Heart left ventricle (tissue), 16 donors: Measurements from ENCODE around the gene UVRAG. TPM values are rescaled to one million over a fixed set of nuclear protein-coding genes. Genes with fewer than 3 reads are reported as not detected.
A peak's percentile ranks its signal among the peaks of the same experiment; 100 is the strongest.

Experiments used
- ATAC-seq, 4 donors: fragments of 200-7000 bp; cut with Tn5 transposase; one replicate each; pipeline ENCODE4 v1.9.1; 2020 to 2022; ENCODE audit warnings: moderate library complexity in 4 of 4, mild to moderate bottlenecking in 3 of 4, moderate number of reproducible peaks in 1 of 4
- DNase-seq, 5 donors: peaks; one replicate each; pipeline ENCODE4 v3.0.0-alpha.2; 2020
- H3K27ac ChIP-seq, 12 donors: fragments of 200-600 bp; sonication (generic) in 4 of 12; one replicate each; pipeline versions ENCODE4 v1.5.0 to v1.8.0; 2016 to 2022; ENCODE audit warnings: mild to moderate bottlenecking in 2 of 12
- H3K27me3 ChIP-seq, 9 donors: fragments of 200-600 bp; sonication (generic) in 2 of 9; one replicate each; pipeline versions ENCODE4 v1.5.1 to v1.8.0; 2016 to 2022; ENCODE audit warnings: mild to moderate bottlenecking in 3 of 9
- H3K36me3 ChIP-seq, 9 donors: fragments of 200-600 bp; sonication (generic) in 2 of 9; one replicate each; pipeline versions ENCODE4 v1.5.0 to v1.8.0; 2018 to 2022; ENCODE audit warnings: mild to moderate bottlenecking in 2 of 9
- H3K4me1 ChIP-seq, 12 donors: fragments of 200-600 bp; sonication (generic) in 4 of 12; one replicate each; pipeline versions ENCODE4 v1.5.0 to v1.8.0; 2016 to 2022; ENCODE audit warnings: mild to moderate bottlenecking in 3 of 12
- H3K4me3 ChIP-seq, 12 donors: fragments of 200-600 bp; sonication (generic) in 4 of 12; one replicate each; pipeline versions ENCODE4 v1.5.0 to v1.8.0; 2017 to 2022; ENCODE audit warnings: mild to moderate bottlenecking in 9 of 12, moderate library complexity in 4 of 12
- H3K9me3 ChIP-seq, 12 donors: fragments of 200-600 bp; sonication (generic) in 4 of 12; one replicate each; pipeline versions ENCODE4 v1.5.0 to v1.8.0; 2016 to 2022; ENCODE audit warnings: mild to moderate bottlenecking in 1 of 12
- POLR2A ChIP-seq, 2 donors: fragments of 450-650 bp; IDR thresholded peaks; one replicate each; pipeline ENCODE4 v1.6.1; 2017; ENCODE audit warnings: antibody characterized with exemption in 2 of 2, mild to moderate bottlenecking in 2 of 2, moderate library complexity in 2 of 2
- WGBS, 4 donors: extraction: QIAGEN DNeasy Blood & Tissue Kit in 2 of 4; methylation state at CpG; one replicate each; pipeline versions ENCODE4 v1.1.5 to v1.1.7; 2013 to 2018; 5-methylcytosine and 5-hydroxymethylcytosine counted together
- intact Hi-C, 10 donors: fragments of 100-400 bp; cut with DNase I; formaldehyde crosslinking; loops; one replicate each; pipeline versions ENCODE4 v1.11.1 to v1.14.2; 2022
- polyA plus RNA-seq, 2 donors: library from polyadenylated mRNA; stranded (reverse); fragments of 200-250 nt; gene quantifications; one replicate each; pipeline ENCODE4 v1.2.3, GENCODE V29; 2013
- total RNA-seq, 9 donors: library from RNA; depleted of rRNA in 2 of 9; stranded (reverse); fragments of >200 nt in 2 of 9; fragmentation: NEBNext Ultra II Directional in 3 of 9; extraction: Animal tissue kit (Norgen Biotek cat#: 25700) in 3 of 9; gene quantifications; one replicate each; pipeline versions ENCODE4 v1.1.0 to v1.2.4, GENCODE V29; 2016 to 2023
- TF ChIP-seq, protein P1 (sequence below), 12 donors: fragments of 200-600 bp; sonication (generic) in 4 of 12; IDR thresholded peaks; one replicate each; pipeline versions ENCODE4 v1.5.0 to v1.8.0; 2018 to 2022; ENCODE audit warnings: antibody characterized with exemption in 12 of 12, mild to moderate bottlenecking in 5 of 12
- donor health status: ischemic (EF 13 %, LVEDD 7.1; RV severe dilation, severe dysfunction).
- donor health status: healthy with polysubstance abuse.
- donor health status: DM: no; HTN: yes; CAD: no.
- donor health status: DM: no; HTN: no; CAD: no.
- donor health status: ischemic (EF 25% LVEDD 6.9; RV normal size, moderate dysfunction).
- donor health status: ischemic (EF 25% LVEDD 5.7; RV mildly dilated, moderate dysfunction).
- donor health status: healthy.
- donor health status: DM: yes; HTN: yes; CAD: no.
- donor health status: ischemic (EF 35%, LVEDD 5.7; RV mildly dilated, moderate dysfunction).
- donor health status: nonischemic (EF 11% LVEDD 7.7; RV severe dilation, severe dysfunction).
- donor health status: DM: yes; HTN: yes; CAD: no.
- donor health status: PGD.
- donor health status: ischemic (EF 29% LVEDD 5.4; RV normal size, mild dysfunction).
- donor health status: nonischemic (EF 23%, LVEDD 6.1; RV moderate dilation, normal function).

The UVRAG gene
- total and polyA plus RNA-seq, 11 donors = 4.5 to 22.6 (median 15.0) TPM

DNA sequence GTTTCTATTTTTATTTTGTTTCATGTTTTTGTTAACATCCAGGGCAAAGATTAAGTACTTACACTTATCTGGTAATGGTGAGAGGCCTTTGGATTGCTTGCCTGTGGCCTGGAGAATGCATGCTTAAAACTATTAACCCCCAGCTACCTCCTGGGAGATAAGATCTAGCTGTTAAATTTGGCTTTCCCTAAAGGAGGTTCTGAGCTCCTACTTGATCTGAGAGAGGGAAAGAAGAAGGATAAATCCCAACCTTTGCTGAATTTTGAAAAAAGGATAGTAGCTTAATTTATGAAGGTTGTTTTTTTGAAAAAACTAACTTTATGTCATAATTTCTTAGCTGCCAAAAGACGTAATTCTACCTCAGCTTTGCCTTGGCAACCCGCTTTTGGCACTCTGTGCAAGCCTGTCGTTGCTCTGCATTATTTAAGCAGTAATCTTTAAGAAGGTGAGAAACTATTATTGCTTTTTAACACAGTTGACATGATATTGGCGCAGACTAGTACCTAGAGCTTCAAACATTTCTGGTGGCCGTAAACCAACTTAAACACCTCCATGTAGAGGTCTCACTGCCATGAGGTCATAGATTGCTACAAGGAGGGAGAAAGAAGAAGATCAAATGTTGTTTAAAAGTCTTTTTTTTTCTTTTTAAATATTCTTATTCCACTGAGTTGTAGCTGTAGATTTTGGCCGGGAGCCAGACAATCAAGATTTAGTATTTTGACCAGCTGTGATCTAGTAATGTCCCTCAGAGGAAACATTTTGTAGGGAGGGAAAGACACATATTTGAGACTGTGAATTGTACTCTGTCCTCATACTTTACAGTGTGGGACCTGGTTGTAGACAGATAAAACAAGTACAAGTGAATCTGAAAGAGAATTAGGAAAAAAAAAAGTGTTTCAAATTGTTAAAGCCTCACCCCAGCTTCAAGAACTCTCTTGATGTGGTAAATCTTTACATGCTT, 316.9 kb downstream of the UVRAG start:
- peak overlapping the region; percentile 0 to 76 (median 48) for H3K27ac ChIP-seq
- peaks cover 5 to 62% (median 47%) of the 10 kb centered on the region in 12 donors for H3K4me1 ChIP-seq
- DNase-seq (peak in 1 of 5 donors; percentile 36), ATAC-seq (peak; percentile 45 to 73 (median 56))
- intact Hi-C loops = loop anchor here in 1 of 10 donors (5.0 kb wide), 1 partner anchor 60 kb away; no protein-coding TSS in a partner anchor
- 31 to 38% (median 36%) methylated on average over 6 of the region's 6 CpGs for WGBS, 4 donors
- H3K36me3 ChIP-seq = no peaks in the 10 kb centered on the region
- TF ChIP-seq, protein P1, sequence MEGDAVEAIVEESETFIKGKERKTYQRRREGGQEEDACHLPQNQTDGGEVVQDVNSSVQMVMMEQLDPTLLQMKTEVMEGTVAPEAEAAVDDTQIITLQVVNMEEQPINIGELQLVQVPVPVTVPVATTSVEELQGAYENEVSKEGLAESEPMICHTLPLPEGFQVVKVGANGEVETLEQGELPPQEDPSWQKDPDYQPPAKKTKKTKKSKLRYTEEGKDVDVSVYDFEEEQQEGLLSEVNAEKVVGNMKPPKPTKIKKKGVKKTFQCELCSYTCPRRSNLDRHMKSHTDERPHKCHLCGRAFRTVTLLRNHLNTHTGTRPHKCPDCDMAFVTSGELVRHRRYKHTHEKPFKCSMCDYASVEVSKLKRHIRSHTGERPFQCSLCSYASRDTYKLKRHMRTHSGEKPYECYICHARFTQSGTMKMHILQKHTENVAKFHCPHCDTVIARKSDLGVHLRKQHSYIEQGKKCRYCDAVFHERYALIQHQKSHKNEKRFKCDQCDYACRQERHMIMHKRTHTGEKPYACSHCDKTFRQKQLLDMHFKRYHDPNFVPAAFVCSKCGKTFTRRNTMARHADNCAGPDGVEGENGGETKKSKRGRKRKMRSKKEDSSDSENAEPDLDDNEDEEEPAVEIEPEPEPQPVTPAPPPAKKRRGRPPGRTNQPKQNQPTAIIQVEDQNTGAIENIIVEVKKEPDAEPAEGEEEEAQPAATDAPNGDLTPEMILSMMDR (IDR thresholded peaks at IDR 0.05) = no peak
- no peak for TF ChIP-seq POLR2A (IDR thresholded peaks at IDR 0.05)
- H3K4me3 ChIP-seq = no peak overlapping the region
- H3K27me3 ChIP-seq = no peaks in the 10 kb centered on the region
- H3K9me3 ChIP-seq = no peaks in the 10 kb centered on the region

DNA sequence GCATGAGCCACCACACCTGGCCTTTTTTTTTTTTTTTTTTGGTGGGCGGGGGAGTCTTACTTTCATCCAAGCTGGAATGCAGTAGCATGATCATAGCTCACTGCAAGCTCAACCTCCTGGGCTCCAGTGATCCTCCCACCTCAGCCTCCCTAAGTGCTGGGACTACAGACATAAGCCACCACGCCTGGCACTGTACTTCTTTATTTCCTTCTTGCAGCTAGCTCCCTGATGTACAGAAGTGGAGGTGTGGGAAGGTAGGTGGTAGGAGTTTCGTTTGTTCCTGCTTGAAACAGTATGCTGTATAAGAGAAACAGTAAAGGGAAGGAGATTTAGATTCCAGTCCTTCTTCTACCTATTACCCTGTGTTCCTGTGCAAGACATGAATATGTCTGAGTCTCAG, 319.2 kb downstream of the UVRAG start:
- peaks cover 0 to 6% (median 0%) of the 10 kb centered on the region in 9 donors for H3K36me3 ChIP-seq
- no peak for ATAC-seq
- H3K4me3 ChIP-seq = no peak overlapping the region
- no peaks in the 10 kb centered on the region for H3K9me3 ChIP-seq
- no peak for DNase-seq
- TF ChIP-seq, protein P1 (IDR thresholded peaks at IDR 0.05) = no peak
- TF ChIP-seq POLR2A (IDR thresholded peaks at IDR 0.05) = no peak
- H3K27ac ChIP-seq = no peak overlapping the region
- 96 to 100% (median 99%) methylated on average over 3 of the region's 3 CpGs for WGBS, 4 donors
- intact Hi-C loops = loop anchor here in 1 of 10 donors (5.0 kb wide), 1 partner anchor 62 kb away; no protein-coding TSS in a partner anchor
- H3K27me3 ChIP-seq = no peaks in the 10 kb centered on the region
- H3K4me1 ChIP-seq = peaks cover 5 to 58% (median 45%) of the 10 kb centered on the region in 12 donors

GRCh38 chr11:76135491-76135890, 320.5 kb downstream of the UVRAG start:
- ATAC-seq (no peak), DNase-seq (no peak)
- Histone ChIP-seq H3K27me3 (no peaks in the 10 kb centered on the region), H3K4me3 (no peak overlapping the region), H3K4me1 (peaks cover 5 to 50% (median 38%) of the 10 kb centered on the region in 12 donors), H3K9me3 (no peaks in the 10 kb centered on the region), H3K36me3 (peaks cover 0 to 6% (median 0%) of the 10 kb centered on the region in 9 donors), H3K27ac (peak overlapping the region in 1 of 12 donors; percentile 6)
- WGBS, 4 donors = 68 to 81% (median 74%) methylated on average over 5 of the region's 5 CpGs
- intact Hi-C loops = no loop called here
- TF ChIP-seq, protein P1 (IDR thresholded peaks at IDR 0.05) = no peak
- TF ChIP-seq POLR2A (IDR thresholded peaks at IDR 0.05) = no peak

DNA sequence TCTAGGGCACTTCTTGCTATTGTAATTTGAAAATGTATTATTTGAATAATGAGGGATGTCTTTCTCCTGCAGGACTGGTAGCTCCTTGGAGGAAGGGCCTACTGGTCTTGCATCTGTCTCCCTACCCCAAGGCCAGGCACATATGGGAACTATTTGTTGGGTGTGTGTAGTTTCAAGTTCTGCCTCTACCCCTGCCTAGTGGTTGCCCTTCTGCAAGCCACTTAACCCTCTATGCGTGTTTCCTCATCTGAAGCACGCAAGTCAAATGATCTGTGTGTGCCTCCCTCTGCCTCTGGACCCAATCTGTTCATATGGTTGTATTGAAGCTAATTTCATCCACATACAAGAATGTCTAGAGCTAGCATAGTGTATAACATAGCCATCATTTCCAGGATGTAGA, 324.3 kb downstream of the UVRAG start:
- no peaks in the 10 kb centered on the region for H3K9me3 ChIP-seq
- WGBS, 4 donors = 89 to 96% (median 95%) methylated on average over 2 of the region's 2 CpGs
- no peak overlapping the region for H3K4me3 ChIP-seq
- H3K27ac ChIP-seq = no peak overlapping the region
- H3K27me3 ChIP-seq = no peaks in the 10 kb centered on the region
- ATAC-seq (peak in 1 of 4 donors; percentile 43), DNase-seq (no peak)
- H3K36me3 ChIP-seq = peaks cover 0 to 35% (median 18%) of the 10 kb centered on the region in 9 donors
- peaks cover 0 to 30% (median 11%) of the 10 kb centered on the region in 12 donors for H3K4me1 ChIP-seq
- TF ChIP-seq, protein P1 (IDR thresholded peaks at IDR 0.05) = no peak
- no peak for TF ChIP-seq POLR2A (IDR thresholded peaks at IDR 0.05)
- intact Hi-C loops = no loop called here
